ENCODE results near the gene POLR2M.

The POLR2M gene

GRCh38 chr15:57731530-57732103 lies 25.1 kb downstream of the POLR2M start:
- no peak for DNase-seq (ENCODE audit: low spot score)

GRCh38 chr15:57732526-57733331 lies 26.2 kb downstream of the POLR2M start:
- in situ Hi-C loops (cut with MboI; ENCODE audit: low pct_unique_long_range_greater_than_20kb, low sequenced_read_pairs, unreplicated experiment): loop anchor here (25.0 kb wide), 1 partner anchor 130 kb away; no protein-coding TSS in a partner anchor
- peak; percentile 49 for DNase-seq (ENCODE audit: low spot score)
- peak; percentile 90 for TF ChIP-seq CTCF (IDR thresholded peaks at IDR 0.05; ENCODE audit: extremely low read depth, insufficient read depth, missing control alignments)

More at GRCh38 chr15:57731530-57732103, 25.1 kb downstream of the POLR2M start:
- TF ChIP-seq CTCF (IDR thresholded peaks at IDR 0.05; ENCODE audit: extremely low read depth, insufficient read depth, missing control alignments): no peak
- in situ Hi-C loops (cut with MboI; ENCODE audit: low pct_unique_long_range_greater_than_20kb, low sequenced_read_pairs, unreplicated experiment): loop anchor here (25.0 kb wide), 1 partner anchor 131 kb away; no protein-coding TSS in a partner anchor

GRCh38 chr15:57734860-57735259 lies 28.3 kb downstream of the POLR2M start:
- in situ Hi-C loops (cut with MboI; ENCODE audit: low pct_unique_long_range_greater_than_20kb, low sequenced_read_pairs, unreplicated experiment): loop anchor here (25.0 kb wide), 1 partner anchor 127 kb away; no protein-coding TSS in a partner anchor
- TF ChIP-seq CTCF (IDR thresholded peaks at IDR 0.05; ENCODE audit: extremely low read depth, insufficient read depth, missing control alignments): no peak
- DNase-seq (ENCODE audit: low spot score): no peak

- in situ Hi-C loops (cut with MboI; ENCODE audit: low pct_unique_long_range_greater_than_20kb, low sequenced_read_pairs, unreplicated experiment): loop anchor here (25.0 kb wide), 1 partner anchor 127 kb away; no protein-coding TSS in a partner anchor
- no peak for DNase-seq (ENCODE audit: low spot score)
- no peak for TF ChIP-seq CTCF (IDR thresholded peaks at IDR 0.05; ENCODE audit: extremely low read depth, insufficient read depth, missing control alignments)
These were observed 28.9 kb downstream of the POLR2M start for GRCh38 chr15:57735431-57735830.

- in situ Hi-C loops (cut with MboI; ENCODE audit: low pct_unique_long_range_greater_than_20kb, low sequenced_read_pairs, unreplicated experiment): loop anchor here (25.0 kb wide), 1 partner anchor 126 kb away; no protein-coding TSS in a partner anchor
- TF ChIP-seq CTCF (IDR thresholded peaks at IDR 0.05; ENCODE audit: extremely low read depth, insufficient read depth, missing control alignments): no peak
- DNase-seq (ENCODE audit: low spot score): no peak
These were observed 29.4 kb downstream of the POLR2M start for GRCh38 chr15:57735891-57736290.

GRCh38 chr15:57736591-57736990 lies 30.1 kb downstream of the POLR2M start:
- no peak for DNase-seq (ENCODE audit: low spot score)
- no peak for TF ChIP-seq CTCF (IDR thresholded peaks at IDR 0.05; ENCODE audit: extremely low read depth, insufficient read depth, missing control alignments)
- in situ Hi-C loops (cut with MboI; ENCODE audit: low pct_unique_long_range_greater_than_20kb, low sequenced_read_pairs, unreplicated experiment): loop anchor here (25.0 kb wide), 1 partner anchor 126 kb away; no protein-coding TSS in a partner anchor

Data from GM13977 (cell line).